ENCODE data around the gene MEF2C. TPM values are rescaled to one million over a fixed set of nuclear protein-coding genes. Genes with fewer than 3 reads are reported as not detected.

MEF2C gene
- total and polyA plus RNA-seq, 2 of the 13 experiments (the other 11 are each of a cell fraction or from before 2014, with no cell fraction given) = 0.02 TPM; not detected in 1

GRCh38 chr5:88700121-88700520 lies 182.9 kb downstream of the MEF2C start:
- in situ Hi-C loops (cut with HindIII; ENCODE audit: extremely low pct_ligation_motif_present, low pct_unique_long_range_greater_than_20kb) = no loop called here
- H3K27ac ChIP-seq (ENCODE audit: extremely low read length, insufficient read depth, low read length) = no peak overlapping the region
- no TSS peak for BruUV-seq (replicated peaks)

More at GRCh38 chr5:88700121-88700520, 182.9 kb downstream of the MEF2C start:
- TF ChIP-seq RNF219 (CRISPR knock-in tag; IDR thresholded peaks at IDR 0.05) = no peak
- no peak for TF ChIP-seq GABPA (IDR thresholded peaks at IDR 0.05; ENCODE audit: low read depth, low read length)
- no peak for TF ChIP-seq GABPA (CRISPR knock-in tag; IDR thresholded peaks at IDR 0.05; ENCODE audit: low read depth)
- no peak for TF ChIP-seq RAD51 (IDR thresholded peaks at IDR 0.05; ENCODE audit: borderline replicate concordance)
- TF ChIP-seq MIER3 (CRISPR knock-in tag; IDR thresholded peaks at IDR 0.05; ENCODE audit: borderline replicate concordance) = no peak
- TF ChIP-seq ZNF124 (CRISPR knock-in tag; IDR thresholded peaks at IDR 0.05) = no peak
- no peak for TF ChIP-seq JUN (CRISPR knock-in tag; IDR thresholded peaks at IDR 0.05)
- no peak for TF ChIP-seq ZNF839 (CRISPR knock-in tag; IDR thresholded peaks at IDR 0.05; ENCODE audit: borderline replicate concordance)
- TF ChIP-seq NFE2L1 (CRISPR knock-in tag; IDR thresholded peaks at IDR 0.05; ENCODE audit: borderline replicate concordance) = no peak
- TF ChIP-seq ZNF276 (CRISPR knock-in tag; IDR thresholded peaks at IDR 0.05; ENCODE audit: low read depth) = no peak
- TF ChIP-seq KLF9 (CRISPR knock-in tag; IDR thresholded peaks at IDR 0.05; ENCODE audit: low read depth) = no peak
- no peak for TF ChIP-seq ZFY (CRISPR knock-in tag; IDR thresholded peaks at IDR 0.05)
- no peak for TF ChIP-seq CCAR2 (optimal IDR thresholded peaks at IDR 0.05; ENCODE audit: low read depth, low read length)
- TF ChIP-seq NFE2 (CRISPR knock-in tag; IDR thresholded peaks at IDR 0.05) = no peak
- TF ChIP-seq XRCC5 (optimal IDR thresholded peaks at IDR 0.05; ENCODE audit: low read length) = no peak
- no peak for TF ChIP-seq E2F1 (CRISPR knock-in tag; IDR thresholded peaks at IDR 0.05)
- intact Hi-C loops (cut with micrococcal nuclease; ENCODE audit: unreplicated experiment) = no loop called here
- ChIA-PET CTCF (ENCODE audit: low intra/inter-chr PET ratio, low total read pairs) (no interaction called here), POLR2A (no interaction called here)
- Histone ChIP-seq H2AFZ (ENCODE audit: low read length) (no peak overlapping the region), H4K20me1 (ENCODE audit: insufficient read depth, low read length) (no peaks in the 10 kb centered on the region), H3K36me3 (replicated peaks in 1 of 2; ENCODE audit: control insufficient read depth in 1 of 2, insufficient read depth in 2 of 2, low read length in 2 of 2) (no peaks in the 10 kb centered on the region), H3K79me2 (ENCODE audit: insufficient read depth, low read length) (no peaks in the 10 kb centered on the region), H3K9me3 (ENCODE audit: low read length) (no peaks in the 10 kb centered on the region), H3K4me2 (ENCODE audit: low read depth, low read length) (no peak overlapping the region), H3K9ac (ENCODE audit: insufficient read depth, low read depth, low read length) (no peak overlapping the region), H3K4me1 (ENCODE audit: insufficient read depth, low read length) (no peaks in the 10 kb centered on the region), H3K27me3 (ENCODE audit: control insufficient read depth in 1 of 2, insufficient read depth in 2 of 2, low read length in 2 of 2) (peaks cover 0 to 4% of the 10 kb centered on the region in 2 experiments; a peak in 2 of 5 replicates), H3K4me3 (replicated peaks in 1 of 3; ENCODE audit: insufficient read depth in 1 of 3, low read depth in 2 of 3, low read length in 3 of 3) (no peak overlapping the region)
- no peak for FAIRE-seq
- ATAC-seq = no peak
- DNase-seq (ENCODE audit: low spot score) = no peak
